ENCODE data around the gene CXXC5. TPM values are rescaled to one million over a fixed set of nuclear protein-coding genes. Genes with fewer than 3 reads are reported as not detected.

Gene CXXC5
- total RNA-seq, 1 experiment from 2014 or later, result 85.0 TPM

GRCh38 chr5:139663207-139664085 is 15.3 kb downstream of the CXXC5 start:
- no peaks in the 10 kb centered on the region for H3K9me3 ChIP-seq (ENCODE audit: control insufficient read depth, insufficient read depth, low read depth, low read length)
- H3K36me3 ChIP-seq (ENCODE audit: control insufficient read depth, insufficient read depth, low read length), result no peaks in the 10 kb centered on the region
- CTCF ChIA-PET, result interaction anchor here (0.8 kb wide), 1 partner anchor 15 kb away, joined by 7 read pairs; the partner anchor contains the start of gene CXXC5
- H3K27me3 ChIP-seq (ENCODE audit: control insufficient read depth, insufficient read depth, low read length), result no peaks in the 10 kb centered on the region
- DNase-seq (ENCODE audit: low read depth, low spot score), result no peak
- no peak for ATAC-seq
- H3K4me1 ChIP-seq (ENCODE audit: control insufficient read depth, insufficient read depth, low read length), result peaks cover 91% of the 10 kb centered on the region
- BruUV-seq (replicated peaks), result TSS peak; percentile 34
- POLR2A ChIA-PET, result no interaction called here
- in situ Hi-C loops (cut with HindIII; ENCODE audit: low pct_unique_long_range_greater_than_20kb, low sequenced_read_pairs), result no loop called here
- TF ChIP-seq REST (IDR thresholded peaks at IDR 0.05; ENCODE audit: insufficient read depth in 1 of 2, low read depth in 2 of 2, low read length in 1 of 2) (no peak), TCF7L2 (IDR thresholded peaks at IDR 0.05; ENCODE audit: low read depth, low read length) (peak; percentile 81; the same call in 1 of the 2 replicates), SIN3A (IDR thresholded peaks at IDR 0.05; ENCODE audit: borderline replicate concordance, insufficient read depth, low read depth, low read length) (no peak)
- intact Hi-C loops (cut with micrococcal nuclease; ENCODE audit: unreplicated experiment), result no loop called here
- peak overlapping the region; percentile 99 for H3K27ac ChIP-seq (ENCODE audit: low read length)
- H3K4me3 ChIP-seq (ENCODE audit: low read depth in 2 of 2, low read length in 2 of 2), result no peak overlapping the region

GRCh38 chr5:139664086-139664693 is 16.0 kb downstream of the CXXC5 start:
- H3K4me1 ChIP-seq (ENCODE audit: control insufficient read depth, insufficient read depth, low read length), result peaks cover 91% of the 10 kb centered on the region
- POLR2A ChIA-PET, result no interaction called here
- no peaks in the 10 kb centered on the region for H3K36me3 ChIP-seq (ENCODE audit: control insufficient read depth, insufficient read depth, low read length)
- H3K27me3 ChIP-seq (ENCODE audit: control insufficient read depth, insufficient read depth, low read length), result no peaks in the 10 kb centered on the region
- CTCF ChIA-PET, result interaction anchor here (0.8 kb wide), 1 partner anchor 16 kb away, joined by 7 read pairs; the partner anchor contains the start of gene CXXC5
- no peak for ATAC-seq
- no peak for TF ChIP-seq CTCF (IDR thresholded peaks at IDR 0.05)
- H3K9me3 ChIP-seq (ENCODE audit: control insufficient read depth, insufficient read depth, low read depth, low read length), result no peaks in the 10 kb centered on the region
- no TSS peak for BruUV-seq (replicated peaks)
- in situ Hi-C loops (cut with HindIII; ENCODE audit: low pct_unique_long_range_greater_than_20kb, low sequenced_read_pairs) (no loop called here), intact Hi-C loops (cut with micrococcal nuclease; ENCODE audit: unreplicated experiment) (no loop called here)
- peak overlapping the region; percentile 99 for H3K27ac ChIP-seq (ENCODE audit: low read length)
- H3K4me3 ChIP-seq (ENCODE audit: low read depth in 2 of 2, low read length in 2 of 2), result no peak overlapping the region
- no peak for DNase-seq (ENCODE audit: low read depth, low spot score)

All from Panc1 (cell line).